SIG-M5 (cell line): ENCODE data around the gene CSF1.
"Not testable (repeated sequence)": the region's sequence is repeated elsewhere in the genome, so short reads cannot be mapped to it uniquely, and the experiment has no call there.

ENCODE experiments used
- DNase-seq: peaks from one replicate; lab custom pipeline; 2025; lab: John Stamatoyannopoulos, UW

CSF1 gene

DNA sequence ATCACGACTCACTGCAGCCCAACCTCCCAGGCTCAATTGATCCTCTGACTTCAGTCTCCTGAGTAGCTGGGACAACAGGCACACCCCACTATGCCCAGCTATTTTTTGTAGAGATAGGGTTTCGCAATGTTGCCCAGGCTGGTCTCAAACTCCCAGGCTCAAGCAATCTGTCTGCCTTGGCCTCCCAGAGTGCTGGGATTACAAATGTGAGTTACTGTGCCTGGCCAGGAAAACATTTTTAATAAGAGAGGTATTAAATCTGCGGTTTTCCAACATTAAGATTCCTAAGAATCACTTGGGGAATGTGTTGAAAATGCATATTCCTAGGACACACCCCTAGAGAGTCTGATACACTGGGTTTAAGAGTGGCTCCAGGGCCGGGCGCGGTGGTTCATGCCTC lies 8.7 kb downstream of the CSF1 start:
- DNase-seq, result no peak

DNA sequence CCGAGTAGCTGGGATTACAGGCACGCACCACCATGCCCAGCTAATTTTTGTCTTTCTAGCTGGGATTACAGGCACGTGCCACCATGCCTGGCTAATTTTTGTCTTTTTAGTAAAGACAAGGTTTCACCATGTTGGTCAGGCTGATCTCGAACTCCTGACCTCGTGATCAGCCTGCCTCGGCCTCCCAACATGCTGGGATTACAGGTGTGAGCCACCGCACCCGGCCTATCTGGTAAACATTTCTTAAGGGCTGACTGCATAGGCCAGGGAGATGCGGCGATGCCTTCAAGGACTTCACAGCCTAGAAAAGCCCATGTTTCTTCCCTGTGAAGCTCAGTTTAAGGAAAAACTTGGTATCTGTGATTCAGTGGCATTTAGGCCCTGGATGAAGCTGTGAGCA lies 9.7 kb downstream of the CSF1 start:
- DNase-seq, result not testable (repeated sequence)

DNA sequence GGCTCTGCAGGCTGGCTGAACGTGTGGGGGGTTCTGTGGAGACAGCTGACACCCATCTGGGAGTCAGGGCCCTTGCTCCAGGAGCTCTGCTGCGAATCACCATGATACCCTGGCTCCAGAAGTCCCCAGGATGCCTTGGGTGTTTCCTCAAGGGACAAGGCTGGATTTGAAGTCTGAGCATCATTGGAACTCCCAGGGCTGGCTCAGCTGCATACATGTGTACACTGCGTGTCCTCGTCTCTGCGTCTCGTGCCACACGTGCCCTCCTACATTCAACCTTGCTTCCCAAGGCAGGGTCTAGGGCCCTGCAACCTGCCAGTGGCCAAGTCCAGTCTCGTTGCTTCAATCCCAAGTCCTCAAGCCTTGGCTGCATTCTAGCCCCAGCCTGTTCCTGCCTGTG lies 11.7 kb downstream of the CSF1 start:
- no peak for DNase-seq

DNA sequence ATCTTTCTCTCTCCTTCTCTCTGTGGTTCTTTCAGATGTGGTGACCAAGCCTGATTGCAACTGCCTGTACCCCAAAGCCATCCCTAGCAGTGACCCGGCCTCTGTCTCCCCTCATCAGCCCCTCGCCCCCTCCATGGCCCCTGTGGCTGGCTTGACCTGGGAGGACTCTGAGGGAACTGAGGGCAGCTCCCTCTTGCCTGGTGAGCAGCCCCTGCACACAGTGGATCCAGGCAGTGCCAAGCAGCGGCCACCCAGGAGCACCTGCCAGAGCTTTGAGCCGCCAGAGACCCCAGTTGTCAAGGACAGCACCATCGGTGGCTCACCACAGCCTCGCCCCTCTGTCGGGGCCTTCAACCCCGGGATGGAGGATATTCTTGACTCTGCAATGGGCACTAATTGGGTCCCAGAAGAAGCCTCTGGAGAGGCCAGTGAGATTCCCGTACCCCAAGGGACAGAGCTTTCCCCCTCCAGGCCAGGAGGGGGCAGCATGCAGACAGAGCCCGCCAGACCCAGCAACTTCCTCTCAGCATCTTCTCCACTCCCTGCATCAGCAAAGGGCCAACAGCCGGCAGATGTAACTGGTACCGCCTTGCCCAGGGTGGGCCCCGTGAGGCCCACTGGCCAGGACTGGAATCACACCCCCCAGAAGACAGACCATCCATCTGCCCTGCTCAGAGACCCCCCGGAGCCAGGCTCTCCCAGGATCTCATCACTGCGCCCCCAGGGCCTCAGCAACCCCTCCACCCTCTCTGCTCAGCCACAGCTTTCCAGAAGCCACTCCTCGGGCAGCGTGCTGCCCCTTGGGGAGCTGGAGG lies 12.7 kb downstream of the CSF1 start:
- DNase-seq, result no peak

DNA sequence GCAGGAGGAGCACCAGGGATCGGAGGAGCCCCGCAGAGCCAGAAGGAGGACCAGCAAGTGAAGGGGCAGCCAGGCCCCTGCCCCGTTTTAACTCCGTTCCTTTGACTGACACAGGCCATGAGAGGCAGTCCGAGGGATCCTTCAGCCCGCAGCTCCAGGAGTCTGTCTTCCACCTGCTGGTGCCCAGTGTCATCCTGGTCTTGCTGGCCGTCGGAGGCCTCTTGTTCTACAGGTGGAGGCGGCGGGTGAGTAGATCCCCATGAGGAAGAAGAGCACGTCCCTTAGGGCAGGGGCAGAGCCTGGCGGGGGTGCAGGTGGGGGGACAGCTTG lies 13.3 kb downstream of the CSF1 start:
- DNase-seq, result no peak

DNA sequence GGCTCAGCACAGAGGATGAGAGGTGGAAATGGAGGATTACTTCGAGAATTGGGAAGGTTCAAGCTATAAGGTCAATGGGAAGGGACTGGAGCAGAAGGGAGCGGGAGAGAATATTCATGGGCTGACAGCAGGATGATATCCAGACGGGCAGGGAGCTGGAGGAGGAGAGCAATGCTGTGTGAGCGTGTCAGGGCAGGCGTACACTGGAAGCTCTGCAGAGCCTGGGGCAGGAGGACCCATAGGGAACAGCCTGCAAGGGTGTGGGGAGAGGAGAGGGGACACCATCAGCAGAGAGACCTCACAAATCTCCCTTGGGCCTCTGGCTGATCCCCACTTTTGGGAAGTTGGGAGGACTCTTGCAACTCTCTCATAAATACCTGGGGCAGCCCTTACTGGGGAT lies 13.7 kb downstream of the CSF1 start:
- DNase-seq, result no peak

DNA sequence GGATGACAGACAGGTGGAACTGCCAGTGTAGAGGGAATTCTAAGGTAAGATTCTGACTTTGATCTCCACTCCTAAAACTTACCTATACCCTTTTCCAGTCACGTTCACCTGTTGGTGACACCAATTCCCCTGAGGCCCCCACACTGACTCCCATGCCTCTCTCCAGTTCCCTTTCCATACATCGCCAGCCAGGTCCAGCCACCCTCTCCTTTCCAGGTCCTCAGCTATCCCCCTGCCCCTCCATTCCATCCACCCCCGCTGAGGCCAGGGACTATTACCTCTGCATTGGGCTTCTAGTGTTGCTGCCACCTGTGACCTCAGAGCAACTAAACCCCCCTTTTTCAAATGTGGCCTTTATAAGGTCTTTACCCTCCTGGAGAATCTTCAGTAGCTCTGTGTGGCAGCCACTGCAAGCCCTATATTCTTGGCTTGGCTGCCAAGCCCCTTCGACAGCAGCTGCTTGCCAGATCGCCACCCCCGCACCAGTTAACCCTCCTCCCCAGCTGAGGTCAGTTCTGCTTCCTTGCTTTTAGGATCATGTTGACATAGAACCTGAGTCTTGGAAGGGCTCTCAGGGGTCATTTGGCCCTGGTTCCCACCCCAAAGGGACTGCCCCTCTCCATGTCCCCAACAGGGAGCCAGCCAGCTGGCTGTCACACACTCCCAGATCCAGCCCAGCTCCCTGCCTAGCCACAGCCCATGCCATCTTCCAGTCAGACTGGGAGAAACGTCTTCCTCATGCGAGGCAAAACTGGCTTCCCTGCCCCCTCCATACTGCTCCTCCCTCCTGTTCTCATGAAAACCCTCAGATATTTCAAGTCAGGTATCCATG lies 14.7 kb downstream of the CSF1 start:
- DNase-seq, result no peak

DNA sequence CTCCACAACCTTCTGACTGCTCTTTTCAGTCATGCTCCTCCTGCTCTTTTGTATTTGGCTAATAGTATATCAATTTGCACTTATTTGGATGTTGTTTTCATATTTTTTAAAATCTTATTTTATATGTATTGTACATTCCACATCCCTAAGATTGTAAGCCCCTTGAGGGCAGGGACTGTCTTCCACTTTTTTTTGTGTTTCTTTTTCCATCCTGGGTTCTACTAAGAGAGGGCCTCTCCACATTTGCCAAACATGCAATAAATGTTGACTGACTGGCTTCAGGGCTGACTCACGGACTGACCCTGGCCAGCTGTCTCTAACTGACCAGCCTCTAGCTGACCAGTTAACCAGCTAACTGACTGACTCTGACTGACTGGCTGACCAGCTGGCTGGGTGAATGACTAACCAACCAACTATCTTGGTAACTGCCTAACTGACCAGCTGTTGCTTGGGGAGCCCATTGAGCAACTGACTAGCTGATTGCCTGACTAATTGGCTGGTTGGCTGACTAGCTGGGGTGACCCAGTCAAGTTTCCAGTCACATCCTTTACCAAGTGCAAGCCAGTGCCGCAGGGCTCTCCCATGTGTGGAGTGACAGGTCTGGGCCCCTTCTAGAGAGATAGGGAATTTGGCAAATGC lies 16.1 kb downstream of the CSF1 start:
- DNase-seq, result no peak

DNA sequence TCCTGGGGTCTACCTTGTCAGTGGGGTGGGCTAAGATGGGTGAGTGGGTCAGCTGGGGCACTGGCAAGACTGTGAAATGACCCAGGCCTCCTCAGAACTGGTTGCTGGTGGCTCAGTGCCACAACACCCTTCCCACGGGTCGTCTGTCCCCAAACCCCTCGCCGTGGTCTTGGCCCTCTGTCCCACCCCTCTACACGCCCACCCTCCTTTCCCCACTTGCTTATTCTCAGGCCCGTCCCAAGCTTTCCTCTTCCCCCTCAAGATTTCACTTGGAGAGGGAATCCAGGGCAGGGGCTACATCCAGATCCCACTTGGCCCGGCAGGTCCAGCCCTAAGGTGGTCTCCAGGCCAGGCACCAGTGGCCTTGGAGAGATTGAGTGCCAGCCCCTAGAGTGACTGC lies 16.7 kb downstream of the CSF1 start:
- DNase-seq, result no peak

DNA sequence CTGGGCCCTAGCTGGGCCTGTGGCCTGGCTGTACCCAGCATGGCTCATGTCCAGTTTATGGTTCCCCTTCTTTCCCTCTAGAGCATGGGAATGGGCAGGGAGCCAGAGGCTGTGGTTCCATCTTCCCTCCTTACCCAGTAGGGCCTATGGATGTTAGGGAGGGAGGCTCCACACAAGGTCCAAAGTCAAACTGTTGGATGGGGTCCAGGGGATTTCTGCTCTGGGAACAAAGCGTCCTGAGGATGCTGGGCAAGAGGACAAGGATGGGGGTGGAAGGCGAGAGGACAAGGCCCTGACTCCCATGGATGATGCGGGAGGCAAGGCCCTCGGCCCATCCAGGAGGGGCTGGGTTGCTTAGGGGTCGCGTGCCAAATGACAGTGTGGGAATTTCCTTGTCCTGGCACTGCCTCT lies 17.3 kb downstream of the CSF1 start:
- no peak for DNase-seq

DNA sequence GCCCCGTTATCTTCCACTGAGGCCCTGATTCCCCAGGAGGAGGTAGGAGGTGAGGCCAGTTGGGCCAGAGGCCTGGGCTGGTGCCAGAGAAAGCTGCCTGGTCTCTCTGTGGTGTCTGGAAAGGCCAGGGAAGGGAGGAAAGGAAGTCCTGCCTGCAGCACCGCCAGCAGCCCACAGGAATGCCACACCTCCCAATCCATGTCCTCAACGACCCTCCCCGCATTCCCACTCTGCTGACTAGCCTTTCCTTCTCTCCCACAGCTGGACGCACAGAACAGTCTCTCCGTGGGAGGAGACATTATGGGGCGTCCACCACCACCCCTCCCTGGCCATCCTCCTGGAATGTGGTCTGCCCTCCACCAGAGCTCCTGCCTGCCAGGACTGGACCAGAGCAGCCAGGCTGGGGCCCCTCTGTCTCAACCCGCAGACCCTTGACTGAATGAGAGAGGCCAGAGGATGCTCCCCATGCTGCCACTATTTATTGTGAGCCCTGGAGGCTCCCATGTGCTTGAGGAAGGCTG lies 18.0 kb downstream of the CSF1 start:
- DNase-seq, result no peak

DNA sequence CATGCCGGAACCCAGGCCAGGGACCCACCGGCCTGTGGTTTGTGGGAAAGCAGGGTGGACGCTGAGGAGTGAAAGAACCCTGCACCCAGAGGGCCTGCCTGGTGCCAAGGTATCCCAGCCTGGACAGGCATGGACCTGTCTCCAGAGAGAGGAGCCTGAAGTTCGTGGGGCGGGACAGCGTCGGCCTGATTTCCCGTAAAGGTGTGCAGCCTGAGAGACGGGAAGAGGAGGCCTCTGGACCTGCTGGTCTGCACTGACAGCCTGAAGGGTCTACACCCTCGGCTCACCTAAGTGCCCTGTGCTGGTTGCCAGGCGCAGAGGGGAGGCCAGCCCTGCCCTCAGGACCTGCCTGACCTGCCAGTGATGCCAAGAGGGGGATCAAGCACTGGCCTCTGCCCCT lies 18.5 kb downstream of the CSF1 start:
- no peak for DNase-seq

DNA sequence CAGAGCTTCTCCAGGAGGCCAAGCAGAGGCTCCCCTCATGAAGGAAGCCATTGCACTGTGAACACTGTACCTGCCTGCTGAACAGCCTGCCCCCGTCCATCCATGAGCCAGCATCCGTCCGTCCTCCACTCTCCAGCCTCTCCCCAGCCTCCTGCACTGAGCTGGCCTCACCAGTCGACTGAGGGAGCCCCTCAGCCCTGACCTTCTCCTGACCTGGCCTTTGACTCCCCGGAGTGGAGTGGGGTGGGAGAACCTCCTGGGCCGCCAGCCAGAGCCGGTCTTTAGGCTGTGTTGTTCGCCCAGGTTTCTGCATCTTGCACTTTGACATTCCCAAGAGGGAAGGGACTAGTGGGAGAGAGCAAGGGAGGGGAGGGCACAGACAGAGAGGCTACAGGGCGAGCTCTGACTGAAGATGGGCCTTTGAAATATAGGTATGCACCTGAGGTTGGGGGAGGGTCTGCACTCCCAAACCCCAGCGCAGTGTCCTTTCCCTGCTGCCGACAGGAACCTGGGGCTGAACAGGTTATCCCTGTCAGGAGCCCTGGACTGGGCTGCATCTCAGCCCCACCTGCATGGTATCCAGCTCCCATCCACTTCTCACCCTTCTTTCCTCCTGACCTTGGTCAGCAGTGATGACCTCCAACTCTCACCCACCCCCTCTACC lies 19.1 kb downstream of the CSF1 start:
- DNase-seq, result no peak

DNA sequence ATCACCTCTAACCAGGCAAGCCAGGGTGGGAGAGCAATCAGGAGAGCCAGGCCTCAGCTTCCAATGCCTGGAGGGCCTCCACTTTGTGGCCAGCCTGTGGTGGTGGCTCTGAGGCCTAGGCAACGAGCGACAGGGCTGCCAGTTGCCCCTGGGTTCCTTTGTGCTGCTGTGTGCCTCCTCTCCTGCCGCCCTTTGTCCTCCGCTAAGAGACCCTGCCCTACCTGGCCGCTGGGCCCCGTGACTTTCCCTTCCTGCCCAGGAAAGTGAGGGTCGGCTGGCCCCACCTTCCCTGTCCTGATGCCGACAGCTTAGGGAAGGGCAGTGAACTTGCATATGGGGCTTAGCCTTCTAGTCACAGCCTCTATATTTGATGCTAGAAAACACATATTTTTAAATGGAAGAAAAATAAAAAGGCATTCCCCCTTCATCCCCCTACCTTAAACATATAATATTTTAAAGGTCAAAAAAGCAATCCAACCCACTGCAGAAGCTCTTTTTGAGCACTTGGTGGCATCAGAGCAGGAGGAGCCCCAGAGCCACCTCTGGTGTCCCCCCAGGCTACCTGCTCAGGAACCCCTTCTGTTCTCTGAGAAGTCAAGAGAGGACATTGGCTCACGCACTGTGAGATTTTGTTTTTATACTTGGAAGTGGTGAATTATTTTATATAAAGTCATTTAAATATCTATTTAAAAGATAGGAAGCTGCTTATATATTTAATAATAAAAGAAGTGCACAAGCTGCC lies 19.8 kb downstream of the CSF1 start:
- DNase-seq, result no peak

DNA sequence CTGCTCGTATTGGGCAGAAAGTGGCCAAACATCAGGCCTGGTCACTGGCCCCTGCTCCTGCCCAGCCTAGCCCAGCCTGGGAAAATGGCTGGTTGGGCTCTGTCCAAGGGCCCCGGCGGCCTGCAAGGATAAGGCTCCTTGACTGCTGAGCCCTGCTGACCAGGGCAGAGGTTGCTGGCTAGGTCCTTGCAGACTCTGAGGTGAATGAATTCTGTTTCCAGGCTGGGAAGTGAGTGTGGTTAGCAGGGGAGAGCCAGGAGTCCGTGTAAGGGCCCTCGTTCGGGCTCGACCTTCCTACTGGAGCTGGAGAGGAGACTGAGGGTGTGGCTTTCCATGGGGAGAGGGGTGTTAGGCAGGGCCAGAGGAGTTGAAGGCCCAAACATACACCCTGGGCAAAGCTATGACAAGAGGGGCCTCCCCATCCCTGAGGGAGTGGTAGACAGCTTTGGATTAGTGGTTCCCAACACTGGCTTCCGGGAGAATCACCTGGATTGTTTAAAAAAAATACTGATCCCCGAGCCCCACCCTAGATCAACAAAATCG lies 20.6 kb downstream of the CSF1 start:
- DNase-seq, result no peak

DNA sequence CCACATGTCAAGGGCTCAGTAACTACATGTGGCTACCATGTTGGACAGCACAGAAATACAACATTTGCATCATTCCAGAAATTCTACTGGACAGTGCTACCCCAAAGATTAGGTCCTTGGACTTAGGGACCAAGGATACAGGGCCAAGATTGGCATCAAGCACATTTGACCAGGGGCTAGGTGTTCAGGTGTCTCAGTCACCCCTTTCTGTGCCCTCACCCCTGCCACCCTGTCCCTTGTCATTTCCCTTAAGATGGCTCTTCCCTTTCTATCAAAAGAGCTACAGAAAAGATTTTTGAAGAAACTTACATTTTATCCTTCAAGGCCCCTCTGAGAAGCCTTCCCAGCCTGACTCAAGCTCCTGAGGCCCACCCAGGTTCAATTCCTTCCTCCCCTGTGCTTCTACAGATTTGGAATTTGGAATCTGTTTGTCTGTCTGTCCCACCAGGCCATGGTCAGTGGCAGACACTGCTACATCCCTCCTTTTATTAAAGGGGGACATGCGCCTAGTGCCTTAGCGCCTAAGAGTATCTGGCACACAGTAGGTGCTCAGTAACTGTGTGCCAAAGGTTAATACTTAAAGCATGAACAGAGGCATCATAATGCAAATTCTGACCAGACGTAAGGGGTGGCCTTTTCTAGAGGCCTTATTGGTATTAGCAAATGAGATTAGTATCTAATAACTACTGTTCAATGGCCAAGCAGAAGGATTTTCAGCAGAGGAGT lies 21.4 kb downstream of the CSF1 start:
- no peak for DNase-seq

DNA sequence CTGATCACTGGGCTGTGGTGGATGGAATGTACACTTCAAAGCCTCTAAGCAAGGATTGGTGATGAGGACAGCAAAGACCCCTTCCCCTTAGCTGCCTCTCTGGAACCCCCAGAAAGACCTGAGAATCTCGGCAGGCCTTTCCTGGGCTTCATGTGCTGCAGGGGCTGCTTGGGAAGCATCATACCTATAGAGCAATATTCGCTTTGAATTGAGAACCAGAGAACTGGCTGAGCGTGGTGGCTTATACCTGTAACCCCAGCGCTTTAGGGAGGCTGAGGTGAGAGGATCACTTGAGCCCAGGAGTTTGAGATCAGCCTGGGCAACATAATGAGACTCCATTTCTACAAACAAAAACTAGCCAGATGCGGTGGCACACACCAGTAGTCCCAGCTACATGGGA lies 22.0 kb downstream of the CSF1 start:
- DNase-seq, result no peak

DNA sequence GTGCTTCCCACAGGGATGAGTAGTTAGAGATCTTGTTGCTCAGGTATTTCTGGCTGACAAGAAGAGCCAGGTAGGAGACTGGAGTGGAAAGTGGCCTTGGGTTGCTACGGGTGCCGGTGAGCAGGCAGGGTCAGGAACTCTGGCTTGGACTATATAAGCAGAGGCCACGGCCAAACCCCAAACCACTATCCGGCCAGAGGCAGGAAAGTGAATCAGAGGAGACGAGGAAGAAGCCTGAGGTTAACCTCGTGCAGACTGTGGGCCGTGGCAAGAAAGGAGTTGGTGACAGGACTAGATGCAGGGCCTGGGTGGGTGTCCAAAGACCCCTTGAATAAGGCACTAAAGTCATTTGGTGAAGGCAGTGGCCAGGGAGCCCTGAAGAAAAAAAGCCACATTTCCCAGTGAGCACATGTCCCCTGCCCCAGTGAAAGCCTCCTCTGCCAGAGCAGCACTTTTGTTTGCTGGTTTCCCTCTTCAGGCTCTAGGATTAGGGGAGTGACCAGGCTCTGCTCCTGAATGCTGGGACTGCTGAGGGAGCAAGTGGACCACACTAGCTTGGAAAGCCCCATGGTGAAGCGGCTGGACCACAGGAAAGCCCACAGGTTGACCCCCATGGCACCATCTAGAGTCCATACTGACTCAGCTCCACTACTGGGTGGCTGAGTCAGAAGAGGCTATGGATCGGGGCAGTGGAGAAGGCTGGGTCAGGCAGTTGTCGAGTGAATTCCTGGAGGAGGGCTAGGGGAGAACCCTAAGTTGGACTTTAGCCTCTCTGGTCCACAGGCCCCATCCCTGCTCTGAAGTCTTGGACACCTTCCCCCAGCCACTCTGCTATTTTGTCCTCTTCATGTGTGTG lies 23.4 kb downstream of the CSF1 start:
- no peak for DNase-seq

DNA sequence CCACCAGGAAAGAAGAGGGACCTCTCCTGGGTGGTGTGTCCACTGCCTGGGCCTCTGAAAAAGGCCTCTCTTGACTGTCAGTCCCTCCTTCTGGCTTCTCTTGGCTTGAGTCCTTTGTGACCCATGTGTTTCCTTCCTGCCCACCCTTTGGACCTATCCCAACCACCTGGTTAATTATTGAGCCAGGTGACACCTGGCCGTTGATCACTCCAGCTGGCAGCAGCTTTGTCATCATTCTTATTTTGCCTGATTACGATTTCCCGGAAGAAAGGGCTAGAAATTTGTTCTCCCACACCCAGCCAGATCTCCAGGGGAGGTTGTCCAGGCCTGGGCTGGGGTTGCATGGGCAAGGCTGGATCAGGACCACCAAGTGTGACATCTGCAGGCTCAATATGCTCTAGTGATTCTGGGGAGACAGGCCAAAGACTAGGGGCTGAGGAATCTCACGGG lies 24.8 kb downstream of the CSF1 start:
- no peak for DNase-seq

DNA sequence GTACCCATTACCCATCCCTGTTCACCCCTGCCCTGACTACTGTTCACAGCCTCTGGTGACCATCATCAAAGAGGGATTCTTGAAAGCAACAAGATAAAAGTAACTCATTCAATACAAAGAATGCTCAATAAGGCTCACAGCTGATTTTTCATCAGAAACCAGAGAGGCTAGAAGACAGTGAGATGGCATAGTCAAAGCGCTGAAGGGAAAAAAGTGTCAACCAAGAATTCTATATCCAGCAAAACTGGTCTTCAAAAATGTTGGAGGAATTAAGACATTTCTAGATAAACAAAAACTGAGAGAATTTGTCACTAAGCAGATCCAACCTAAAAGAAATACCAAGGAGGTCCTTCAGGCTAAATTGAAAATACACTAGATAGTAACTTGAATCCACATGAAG lies 27.1 kb downstream of the CSF1 start:
- no peak for DNase-seq
